ENCODE measurements around the gene NDUFA8. TPM values are rescaled to one million over a fixed set of nuclear protein-coding genes. Genes with fewer than 3 reads are reported as not detected.

Gene NDUFA8
- total and polyA plus RNA-seq, 9 of the 15 experiments (the other 6 are each of a cell fraction or from before 2014, with no cell fraction given) = 105 to 212 (median 133) TPM

DNA sequence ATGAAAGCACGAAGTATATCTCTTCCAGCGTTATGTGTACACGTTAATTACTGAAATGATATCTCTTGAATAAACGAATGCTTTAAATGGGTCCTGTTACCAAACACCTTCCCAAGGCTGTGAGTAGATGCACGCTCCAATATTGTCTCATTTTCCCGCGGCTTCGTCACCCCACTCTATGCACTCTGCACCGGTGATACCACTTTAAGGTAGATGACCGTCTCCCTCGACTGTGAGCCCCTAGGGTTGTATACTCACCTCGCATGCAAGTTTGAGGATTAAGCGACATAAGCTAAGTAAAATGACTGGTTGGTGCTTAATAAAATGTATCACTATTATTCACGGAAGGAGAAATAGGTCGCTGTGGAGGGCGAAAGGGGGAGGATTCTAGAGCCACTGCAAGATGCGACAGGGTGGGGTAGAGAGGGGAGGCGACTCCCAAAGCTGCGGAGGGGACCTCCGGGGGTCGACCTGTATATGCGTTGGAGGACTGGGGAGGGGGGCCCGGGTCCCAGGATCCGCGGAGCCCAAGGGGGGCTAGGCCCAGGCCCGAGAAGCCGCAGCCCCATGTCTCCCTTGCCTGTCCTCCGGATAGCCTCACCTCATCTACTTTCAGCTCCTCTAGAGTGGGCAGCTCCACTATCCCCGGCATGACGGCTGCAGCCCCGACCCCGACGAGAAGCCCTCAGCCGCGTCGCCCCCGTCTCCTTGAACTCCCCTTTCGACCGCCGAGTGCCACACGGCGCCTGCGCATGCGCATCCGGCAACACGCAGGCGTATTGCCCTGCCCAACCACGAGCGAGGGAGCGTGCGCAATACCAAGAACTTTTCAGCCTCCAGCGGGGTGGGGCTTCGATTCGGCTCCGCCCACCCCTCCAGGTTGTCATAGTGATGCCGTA is at the start of gene NDUFA8, which contains the start of gene MORN5 (continued):
- TF ChIP-seq SIN3B (IDR thresholded peaks at IDR 0.05; ENCODE audit: low read depth) (no peak), ZNF280A (IDR thresholded peaks at IDR 0.05; ENCODE audit: low read depth, partially characterized antibody) (no peak), RNF2 (IDR thresholded peaks at IDR 0.05) (no peak), CREB5 (CRISPR knock-in tag; IDR thresholded peaks at IDR 0.05) (no peak), YBX1 (IDR thresholded peaks at IDR 0.05) (no peak), BACH1 (tag; IDR thresholded peaks at IDR 0.05) (no peak), NRF1 (conservative IDR thresholded peaks at IDR 0.05 in 1 of 2, IDR thresholded peaks at IDR 0.05 in 1 of 2) (peak; percentile 100), ZNF584 (CRISPR knock-in tag; IDR thresholded peaks at IDR 0.05; ENCODE audit: low read depth) (no peak), IFI16 (CRISPR knock-in tag; IDR thresholded peaks at IDR 0.05) (no peak), ETV6 (IDR thresholded peaks at IDR 0.05; ENCODE audit: borderline replicate concordance in 1 of 2, low read depth in 2 of 2, low read length in 1 of 2) (no peak), ETV6 (CRISPR knock-in tag; IDR thresholded peaks at IDR 0.05; ENCODE audit: borderline replicate concordance) (0 out of 2 replicates have a peak, but pooled peaks have one; percentile 57), CC2D1A (IDR thresholded peaks at IDR 0.05) (no peak), STAT5A (IDR thresholded peaks at IDR 0.05; ENCODE audit: borderline replicate concordance, low read length) (no peak), RUNX1 (IDR thresholded peaks at IDR 0.05; ENCODE audit: low read depth) (no peak)
- TF ChIP-seq, protein P1, sequence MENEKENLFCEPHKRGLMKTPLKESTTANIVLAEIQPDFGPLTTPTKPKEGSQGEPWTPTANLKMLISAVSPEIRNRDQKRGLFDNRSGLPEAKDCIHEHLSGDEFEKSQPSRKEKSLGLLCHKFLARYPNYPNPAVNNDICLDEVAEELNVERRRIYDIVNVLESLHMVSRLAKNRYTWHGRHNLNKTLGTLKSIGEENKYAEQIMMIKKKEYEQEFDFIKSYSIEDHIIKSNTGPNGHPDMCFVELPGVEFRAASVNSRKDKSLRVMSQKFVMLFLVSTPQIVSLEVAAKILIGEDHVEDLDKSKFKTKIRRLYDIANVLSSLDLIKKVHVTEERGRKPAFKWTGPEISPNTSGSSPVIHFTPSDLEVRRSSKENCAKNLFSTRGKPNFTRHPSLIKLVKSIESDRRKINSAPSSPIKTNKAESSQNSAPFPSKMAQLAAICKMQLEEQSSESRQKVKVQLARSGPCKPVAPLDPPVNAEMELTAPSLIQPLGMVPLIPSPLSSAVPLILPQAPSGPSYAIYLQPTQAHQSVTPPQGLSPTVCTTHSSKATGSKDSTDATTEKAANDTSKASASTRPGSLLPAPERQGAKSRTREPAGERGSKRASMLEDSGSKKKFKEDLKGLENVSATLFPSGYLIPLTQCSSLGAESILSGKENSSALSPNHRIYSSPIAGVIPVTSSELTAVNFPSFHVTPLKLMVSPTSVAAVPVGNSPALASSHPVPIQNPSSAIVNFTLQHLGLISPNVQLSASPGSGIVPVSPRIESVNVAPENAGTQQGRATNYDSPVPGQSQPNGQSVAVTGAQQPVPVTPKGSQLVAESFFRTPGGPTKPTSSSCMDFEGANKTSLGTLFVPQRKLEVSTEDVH (IDR thresholded peaks at IDR 0.05; ENCODE audit: low read depth, partially characterized antibody) = peak; percentile 43
- TF ChIP-seq, protein P2, sequence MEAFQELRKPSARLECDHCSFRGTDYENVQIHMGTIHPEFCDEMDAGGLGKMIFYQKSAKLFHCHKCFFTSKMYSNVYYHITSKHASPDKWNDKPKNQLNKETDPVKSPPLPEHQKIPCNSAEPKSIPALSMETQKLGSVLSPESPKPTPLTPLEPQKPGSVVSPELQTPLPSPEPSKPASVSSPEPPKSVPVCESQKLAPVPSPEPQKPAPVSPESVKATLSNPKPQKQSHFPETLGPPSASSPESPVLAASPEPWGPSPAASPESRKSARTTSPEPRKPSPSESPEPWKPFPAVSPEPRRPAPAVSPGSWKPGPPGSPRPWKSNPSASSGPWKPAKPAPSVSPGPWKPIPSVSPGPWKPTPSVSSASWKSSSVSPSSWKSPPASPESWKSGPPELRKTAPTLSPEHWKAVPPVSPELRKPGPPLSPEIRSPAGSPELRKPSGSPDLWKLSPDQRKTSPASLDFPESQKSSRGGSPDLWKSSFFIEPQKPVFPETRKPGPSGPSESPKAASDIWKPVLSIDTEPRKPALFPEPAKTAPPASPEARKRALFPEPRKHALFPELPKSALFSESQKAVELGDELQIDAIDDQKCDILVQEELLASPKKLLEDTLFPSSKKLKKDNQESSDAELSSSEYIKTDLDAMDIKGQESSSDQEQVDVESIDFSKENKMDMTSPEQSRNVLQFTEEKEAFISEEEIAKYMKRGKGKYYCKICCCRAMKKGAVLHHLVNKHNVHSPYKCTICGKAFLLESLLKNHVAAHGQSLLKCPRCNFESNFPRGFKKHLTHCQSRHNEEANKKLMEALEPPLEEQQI (IDR thresholded peaks at IDR 0.05) = no peak
- TF ChIP-seq, protein P3, sequence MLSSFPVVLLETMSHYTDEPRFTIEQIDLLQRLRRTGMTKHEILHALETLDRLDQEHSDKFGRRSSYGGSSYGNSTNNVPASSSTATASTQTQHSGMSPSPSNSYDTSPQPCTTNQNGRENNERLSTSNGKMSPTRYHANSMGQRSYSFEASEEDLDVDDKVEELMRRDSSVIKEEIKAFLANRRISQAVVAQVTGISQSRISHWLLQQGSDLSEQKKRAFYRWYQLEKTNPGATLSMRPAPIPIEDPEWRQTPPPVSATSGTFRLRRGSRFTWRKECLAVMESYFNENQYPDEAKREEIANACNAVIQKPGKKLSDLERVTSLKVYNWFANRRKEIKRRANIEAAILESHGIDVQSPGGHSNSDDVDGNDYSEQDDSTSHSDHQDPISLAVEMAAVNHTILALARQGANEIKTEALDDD (IDR thresholded peaks at IDR 0.05) = no peak
- TF ChIP-seq, protein P4, sequence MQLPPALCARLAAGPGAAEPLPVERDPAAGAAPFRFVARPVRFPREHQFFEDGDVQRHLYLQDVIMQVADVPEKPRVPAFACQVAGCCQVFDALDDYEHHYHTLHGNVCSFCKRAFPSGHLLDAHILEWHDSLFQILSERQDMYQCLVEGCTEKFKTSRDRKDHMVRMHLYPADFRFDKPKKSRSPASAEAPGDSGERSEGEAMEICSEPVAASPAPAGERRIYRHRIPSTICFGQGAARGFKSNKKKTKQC (CRISPR knock-in tag; IDR thresholded peaks at IDR 0.05) = no peak

All from K562 (cell line).